COR-L47 (cell line): ENCODE data around the gene CAMKK1.

Experiments
- DNase-seq: peaks from one replicate; lab custom pipeline; 2025; lab: John Stamatoyannopoulos, UW

The CAMKK1 gene

DNA sequence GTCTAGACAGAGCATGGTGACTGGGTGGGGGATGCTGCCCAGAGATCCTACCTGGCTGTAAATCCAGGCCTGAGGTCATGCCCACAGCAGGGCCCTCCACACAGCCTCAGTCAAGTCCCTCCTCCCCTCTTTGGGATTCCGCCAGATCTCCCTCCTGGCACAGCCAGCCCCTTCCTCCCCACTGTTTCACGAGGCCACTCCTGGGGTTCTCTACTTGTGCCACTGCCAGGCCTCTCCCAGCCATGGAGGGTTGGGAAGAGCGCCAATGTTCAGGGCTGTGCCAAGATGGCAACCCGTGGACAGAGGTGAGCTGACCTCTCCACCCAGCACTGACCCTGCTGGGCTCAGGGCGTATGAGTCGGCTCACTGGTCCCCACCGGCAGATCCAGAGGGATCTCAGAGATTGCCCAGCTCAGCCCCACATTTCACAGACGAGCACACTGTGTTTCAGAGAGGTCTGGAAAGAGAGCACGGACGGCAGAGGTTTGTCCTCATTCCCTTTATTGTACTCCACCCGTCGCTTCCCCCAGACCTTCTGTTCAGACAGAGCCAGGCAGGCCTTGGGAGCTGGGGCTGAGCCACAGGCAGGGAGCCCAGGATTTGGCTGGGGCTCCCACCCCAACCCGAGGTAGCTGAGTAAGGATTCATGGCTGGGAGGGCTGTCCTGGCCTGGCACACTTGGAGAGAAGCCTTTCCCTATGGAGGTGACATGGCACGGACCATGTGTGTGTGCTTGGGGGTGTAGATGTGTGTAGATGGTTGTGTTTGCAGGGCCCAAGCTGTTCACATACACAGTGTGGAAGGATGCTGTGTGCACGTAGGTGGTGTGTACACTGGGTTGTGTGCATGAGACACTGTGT is 3.5 kb upstream of the CAMKK1 start:
- no peak for DNase-seq

DNA sequence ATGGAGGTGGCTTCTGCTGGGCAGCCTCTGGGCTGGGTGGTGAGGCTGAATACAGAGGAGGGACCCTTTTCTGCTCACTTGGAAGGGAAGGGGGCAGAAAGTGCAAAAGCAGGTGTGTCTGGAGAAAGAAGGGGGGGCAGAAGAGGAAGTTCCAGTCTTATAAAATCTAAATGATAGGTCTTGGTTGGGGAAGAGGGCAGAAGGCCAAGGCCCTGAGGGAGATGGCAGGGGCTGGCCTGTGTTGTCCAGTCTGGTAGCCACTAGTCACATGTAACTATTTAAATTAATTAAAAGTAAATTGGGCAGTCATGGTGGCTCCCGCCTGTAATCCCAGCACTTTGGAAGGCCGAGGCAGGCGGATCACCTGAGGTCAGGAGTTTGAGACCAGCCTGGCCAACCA is 2.5 kb upstream of the CAMKK1 start:
- no peak for DNase-seq

DNA sequence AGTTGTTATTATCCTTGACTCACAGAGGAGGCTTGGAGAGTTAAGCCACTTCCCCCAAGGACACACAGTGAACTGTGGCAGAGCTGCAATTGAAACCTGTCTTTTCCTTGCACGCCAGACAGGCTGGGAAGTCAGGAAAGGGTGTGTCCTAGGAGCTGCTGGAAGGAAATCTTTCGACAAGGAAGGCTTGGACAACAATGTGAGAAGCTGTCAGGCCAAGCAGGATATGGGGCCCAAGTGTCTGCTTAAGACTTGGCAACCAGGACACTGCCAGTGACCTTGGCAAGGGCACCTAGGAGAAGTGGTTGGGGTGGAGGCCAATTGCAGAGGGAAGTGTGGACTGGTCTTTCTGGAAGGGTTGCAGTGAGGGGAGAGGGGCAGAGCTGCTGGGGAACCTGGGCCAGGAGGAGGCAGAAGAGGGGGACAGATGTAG is 2.1 kb upstream of the CAMKK1 start:
- DNase-seq, result no peak

DNA sequence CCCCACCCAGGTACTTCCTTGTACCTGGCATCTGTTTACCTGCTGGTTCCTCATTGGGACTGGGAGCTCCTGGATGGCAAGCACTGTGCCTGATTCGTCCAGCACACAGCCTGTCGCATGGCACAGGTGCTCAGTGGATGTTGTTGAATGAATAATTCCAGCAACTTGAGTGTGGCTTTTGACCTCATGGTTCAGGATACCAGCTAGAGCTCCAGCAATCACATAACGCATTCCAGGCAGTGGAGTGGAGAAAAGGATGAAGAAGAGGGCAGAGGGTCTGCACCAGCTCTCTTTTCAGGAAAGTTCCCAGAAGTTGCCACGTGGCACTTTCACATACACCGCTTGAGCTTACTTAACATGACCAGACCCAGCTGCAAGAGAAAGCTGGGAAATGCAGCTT is 1.3 kb upstream of the CAMKK1 start:
- DNase-seq, result no peak

DNA sequence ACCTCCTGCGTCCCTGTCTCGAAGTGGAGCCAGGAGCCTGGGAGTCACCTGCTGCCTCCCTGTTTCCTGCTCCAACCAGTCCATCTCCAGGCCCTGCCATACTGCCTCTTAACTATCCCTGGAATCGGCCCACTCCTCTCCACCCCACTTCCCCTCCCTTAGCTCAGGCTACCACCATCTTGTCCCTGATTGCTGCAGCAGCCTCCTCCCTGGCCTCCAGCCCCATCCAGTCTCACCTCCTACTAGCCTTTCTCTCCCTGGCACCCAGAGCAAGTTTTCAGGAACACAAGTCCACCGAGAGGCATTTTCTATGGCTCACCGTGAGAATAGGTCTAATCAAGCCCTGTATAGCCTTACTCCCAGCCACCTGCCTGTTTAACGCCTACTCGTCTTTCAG is 865 bp upstream of the CAMKK1 start:
- no peak for DNase-seq

DNA sequence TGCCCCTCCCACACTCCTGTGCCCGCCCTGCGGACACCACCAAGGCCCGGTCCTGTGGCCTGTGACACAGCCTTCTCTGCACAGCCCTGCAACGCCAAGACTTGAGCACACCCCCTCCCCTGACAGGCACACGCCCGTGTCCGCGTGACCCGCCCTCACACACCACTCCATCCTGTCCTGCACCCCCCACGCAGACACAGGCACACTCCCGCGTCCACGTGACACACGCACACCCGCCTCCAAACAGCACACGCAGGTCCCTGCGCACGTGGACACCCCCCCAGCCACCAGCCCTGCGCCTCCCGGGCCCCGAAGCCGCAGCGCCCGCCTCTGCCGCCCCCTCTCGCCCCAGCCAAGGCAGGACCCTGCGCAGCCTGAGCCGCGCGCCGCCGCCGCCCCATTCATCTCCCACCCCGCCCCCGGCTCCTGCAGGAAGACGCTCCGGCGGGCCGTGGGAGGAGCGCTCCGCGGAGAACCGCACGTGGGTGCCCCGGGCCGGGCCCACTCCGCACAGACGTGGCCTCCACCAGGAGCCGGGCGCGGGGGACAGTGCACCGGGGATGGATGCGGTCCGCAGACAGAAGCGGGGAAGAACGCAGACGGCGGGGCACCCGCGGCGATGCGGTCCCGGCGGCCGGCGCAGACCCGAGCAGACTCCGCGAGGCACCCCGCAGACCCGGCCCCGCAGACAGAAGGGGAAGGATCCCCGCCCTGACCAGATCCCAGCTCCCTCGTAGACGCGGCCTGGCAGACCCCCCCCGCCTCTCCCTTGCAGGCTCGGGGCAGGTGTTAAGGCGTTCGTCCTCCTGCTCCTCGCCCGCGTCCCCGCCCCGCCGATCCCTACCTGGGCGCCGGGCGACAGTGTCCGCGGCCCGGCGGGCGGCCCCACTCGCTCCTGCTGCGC is 506 bp downstream of the CAMKK1 start:
- no peak for DNase-seq

DNA sequence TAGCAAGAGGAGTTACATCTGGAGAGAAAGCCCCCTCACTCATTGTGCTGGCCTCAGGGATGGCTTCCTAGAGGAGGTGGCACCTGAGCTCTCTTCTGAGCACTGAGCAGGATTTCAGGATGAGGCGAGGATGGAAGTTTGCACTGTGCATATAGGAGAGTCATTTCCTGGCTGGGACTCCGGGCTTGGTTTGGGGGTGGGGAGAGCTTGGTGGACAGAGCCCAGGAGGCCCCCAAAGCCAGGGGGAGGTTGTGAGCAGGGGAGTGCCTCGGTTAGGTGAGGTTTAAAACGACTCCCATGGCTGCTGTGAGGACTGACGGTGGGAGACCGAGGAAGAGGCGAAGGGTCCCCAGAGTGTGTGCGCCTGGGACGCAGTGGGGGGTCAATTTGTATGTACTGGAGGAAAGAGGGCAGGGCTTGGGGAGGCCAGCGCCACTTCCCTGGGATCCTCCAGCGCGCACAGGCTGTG is 1.2 kb downstream of the CAMKK1 start:
- no peak for DNase-seq

DNA sequence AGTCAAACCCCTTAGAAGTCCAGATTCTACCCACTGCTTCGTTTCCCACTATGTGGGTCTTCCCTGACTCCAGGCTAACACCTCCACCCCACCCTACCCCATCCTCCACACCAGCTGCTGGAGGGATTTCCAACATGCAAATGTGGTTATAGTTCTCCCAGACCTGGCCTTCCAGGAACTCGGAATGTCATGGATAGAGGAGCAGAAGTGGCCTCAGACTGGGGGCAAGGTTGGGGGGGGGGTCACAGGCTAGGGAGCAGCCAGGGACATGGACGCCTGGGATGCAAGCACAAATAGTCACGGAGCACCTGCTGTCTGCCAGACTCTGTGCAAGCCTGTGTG is 2.0 kb downstream of the CAMKK1 start:
- DNase-seq, result no peak

DNA sequence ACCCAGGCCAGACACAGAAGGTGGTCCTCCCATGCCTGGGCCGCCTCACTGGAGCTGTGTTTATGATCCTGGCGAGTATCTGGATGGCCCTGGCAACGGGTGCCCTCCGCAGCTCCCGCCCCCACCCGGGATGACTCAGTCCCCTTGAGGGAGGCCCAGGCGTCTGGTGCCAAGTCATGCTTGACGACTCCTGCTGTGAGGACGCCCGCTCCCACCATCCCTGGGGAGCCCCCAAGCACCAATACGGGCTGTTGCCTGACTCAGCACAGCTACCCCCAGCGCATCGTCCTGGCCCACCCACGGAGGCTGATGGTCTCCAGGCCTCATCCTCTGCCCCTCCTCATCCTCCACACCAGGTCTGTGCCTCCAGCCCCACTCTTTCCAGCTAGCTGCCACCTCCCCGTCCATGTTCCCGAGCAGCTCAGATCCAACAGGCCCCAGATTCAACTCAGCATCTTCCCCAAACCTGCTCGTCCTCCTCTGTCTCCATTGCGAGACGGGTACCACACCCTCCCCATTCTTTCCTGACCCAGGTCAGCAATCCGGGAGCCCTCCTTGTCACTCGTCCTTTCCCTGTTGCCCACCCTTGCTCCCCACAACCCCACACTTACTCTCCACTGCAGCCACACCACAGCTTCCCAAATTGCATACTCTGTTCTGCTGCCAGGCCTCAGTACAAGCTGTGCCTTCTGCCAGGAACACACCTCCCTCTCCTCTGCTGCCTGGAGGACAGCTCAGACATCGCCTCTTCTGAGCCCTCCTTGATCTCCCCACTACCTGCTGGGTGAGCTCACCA is 2.6 kb downstream of the CAMKK1 start:
- DNase-seq, result no peak

DNA sequence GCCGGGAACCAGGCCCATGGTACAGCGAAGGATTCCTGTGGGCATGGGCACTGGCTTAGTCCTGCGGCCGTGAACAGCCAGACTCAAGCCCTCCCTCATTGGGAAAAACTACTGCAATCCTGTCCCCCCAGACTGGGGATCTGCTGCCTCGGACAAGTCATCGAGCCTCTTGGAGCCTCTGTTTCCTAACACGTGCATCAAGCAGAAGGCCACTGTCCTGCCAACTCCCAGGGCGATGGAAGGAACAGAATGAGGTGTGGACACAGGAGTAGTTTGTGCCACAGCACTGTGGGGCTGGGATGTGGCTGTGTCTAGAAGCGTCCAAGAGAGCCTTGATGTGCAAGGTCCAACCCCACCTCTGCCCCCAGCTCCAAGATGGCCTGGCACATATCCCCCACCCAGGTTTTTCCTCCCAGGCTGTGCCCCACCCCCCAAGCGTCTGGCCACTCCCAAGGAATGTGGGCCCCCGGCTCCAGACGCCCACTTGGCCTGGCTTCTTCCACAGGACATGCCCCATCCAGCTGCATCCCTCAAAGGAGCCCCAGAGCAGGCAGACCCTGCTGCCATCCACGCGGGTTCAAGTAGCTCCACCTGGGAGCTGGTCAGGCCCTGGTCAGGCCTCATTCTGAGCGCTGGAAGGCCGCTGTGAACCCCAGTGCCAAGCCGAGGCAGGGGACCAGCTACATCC is 3.4 kb downstream of the CAMKK1 start:
- no peak for DNase-seq

DNA sequence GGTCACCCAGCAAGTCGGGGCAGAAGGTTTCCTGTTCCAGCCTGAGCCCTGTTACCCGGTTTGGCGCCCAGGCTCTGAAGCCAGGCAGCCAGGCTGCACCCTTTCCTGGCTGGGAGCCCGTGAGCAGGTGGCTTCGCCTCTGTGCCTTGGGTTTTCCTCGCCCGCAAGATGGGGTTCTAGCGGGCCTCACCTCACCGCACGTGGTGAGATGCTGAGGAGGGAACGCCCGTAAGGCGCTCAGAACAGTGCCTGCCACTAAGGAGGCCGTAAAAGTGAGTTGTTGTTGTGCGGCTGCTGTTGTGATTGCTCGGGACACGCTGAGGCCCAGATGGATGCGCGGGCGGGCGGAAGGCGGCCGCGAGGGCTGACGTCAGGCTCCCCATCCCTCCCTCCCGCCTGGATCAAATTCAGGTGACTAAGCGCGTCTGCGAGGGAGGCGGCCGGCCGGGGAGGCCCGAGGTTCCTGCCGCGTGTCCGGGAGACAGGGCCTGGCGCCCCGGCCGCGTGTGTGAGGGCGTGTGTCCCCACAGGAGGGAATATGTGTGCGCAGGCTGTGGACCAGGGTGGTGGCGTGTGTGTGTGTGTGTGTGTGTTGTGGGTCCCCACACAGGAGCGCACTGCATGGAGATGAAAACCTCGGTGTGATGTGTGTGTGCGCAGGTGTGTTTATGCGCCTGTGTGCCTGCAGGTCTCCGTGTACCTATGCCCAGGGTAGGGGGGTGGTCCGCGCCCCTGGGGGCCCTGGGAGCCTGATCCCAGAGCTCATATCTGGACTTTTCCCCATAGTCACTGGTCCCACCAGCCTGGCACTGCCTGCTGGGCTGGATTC is 4.3 kb downstream of the CAMKK1 start:
- no peak for DNase-seq

DNA sequence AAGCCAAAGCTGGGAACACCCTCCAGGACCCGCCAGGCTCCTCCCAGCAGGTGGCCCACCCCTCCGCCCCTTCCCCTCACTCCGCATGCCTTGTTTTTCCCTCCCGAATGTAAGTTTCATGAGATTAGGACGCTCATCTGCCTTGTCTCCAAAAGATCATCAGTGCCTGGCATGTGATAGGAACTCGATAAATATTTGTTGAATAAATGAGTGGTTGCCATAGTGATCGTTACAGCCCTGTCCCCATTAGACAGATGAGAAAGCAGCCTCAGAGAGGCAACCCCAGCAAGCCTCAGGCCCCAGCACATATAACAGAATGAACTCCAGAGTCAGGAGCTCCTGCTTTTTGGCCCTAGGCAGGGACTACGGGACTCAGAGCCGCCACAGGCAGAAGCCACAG is 5.0 kb downstream of the CAMKK1 start:
- no peak for DNase-seq

DNA sequence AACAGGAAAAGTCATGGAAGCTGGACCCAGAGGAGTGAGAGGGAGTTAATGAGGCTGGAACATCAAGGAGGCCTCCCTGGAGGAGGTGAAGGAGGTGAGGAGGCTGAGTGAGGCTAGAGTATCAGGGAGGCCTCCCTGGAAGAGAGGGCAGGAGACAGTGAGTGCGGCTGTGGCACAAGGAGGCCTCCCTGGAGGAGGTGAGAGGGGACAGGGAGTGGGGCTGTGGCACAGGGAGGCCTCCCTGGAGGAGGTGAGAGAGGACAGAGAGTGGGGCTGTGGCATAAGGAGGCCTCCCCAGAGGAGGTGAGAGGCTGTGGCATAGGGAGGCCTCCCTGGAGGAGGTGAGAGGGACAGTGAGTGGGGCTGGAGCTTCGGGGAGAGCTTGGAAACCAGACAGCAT is 5.5 kb downstream of the CAMKK1 start:
- no peak for DNase-seq

DNA sequence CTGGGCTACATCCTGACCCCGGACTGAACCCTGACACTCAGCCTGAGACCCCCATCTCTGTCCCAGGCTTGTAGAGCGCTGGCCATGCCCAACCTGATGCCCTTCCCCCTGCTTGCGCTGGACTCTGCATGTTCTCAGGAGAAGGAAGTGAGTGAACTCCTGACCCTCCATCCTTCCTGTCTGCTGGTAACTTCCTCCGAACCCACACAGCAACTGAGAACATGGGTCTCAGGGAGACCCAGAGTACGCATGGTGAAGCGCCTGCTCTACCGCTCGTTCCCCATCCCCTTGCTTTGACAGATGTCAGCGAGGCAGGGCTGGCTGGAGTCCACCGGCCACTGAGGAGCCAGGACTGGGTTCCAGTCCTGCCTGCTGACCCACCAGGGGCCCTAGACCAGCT is 6.1 kb downstream of the CAMKK1 start:
- no peak for DNase-seq

DNA sequence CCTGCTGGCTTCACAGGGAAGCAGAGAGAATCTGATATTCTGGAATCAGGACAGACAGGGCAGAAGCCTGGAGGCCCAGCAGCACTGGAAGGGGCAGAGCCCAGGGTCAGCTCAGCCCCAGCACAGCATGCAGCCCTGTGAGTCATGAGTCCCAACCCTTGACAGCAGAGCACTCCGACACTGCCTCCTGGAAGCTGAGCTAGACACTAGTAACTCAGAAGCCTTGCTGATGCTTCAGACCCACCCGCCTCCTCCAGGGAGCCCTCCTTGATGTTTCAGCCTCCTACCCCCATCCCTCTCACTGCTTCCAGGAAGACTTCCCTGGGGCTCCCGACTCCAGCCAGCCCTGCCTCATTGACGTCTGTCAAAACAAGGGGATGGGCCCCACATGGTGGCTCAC is 6.9 kb downstream of the CAMKK1 start:
- no peak for DNase-seq

DNA sequence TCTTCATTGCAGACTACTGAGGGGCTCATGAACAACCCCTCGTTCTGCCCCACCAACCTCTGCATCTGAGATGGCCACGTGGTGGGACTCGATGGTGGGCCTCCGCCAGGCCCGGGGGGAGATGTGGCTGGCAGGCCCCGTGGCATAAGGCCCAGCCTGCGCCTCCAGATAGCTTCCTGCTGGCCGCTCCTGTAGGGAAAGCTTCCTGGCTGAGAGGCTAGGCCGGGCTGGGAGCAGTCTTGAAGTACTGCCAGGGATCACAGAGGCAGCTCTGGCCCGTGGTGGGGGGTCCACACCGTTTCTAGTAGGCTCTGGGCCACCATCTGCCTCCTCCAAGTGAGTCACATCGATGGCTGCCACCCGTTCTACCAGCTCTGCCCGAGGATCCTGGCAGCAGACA is 7.6 kb downstream of the CAMKK1 start:
- DNase-seq, result no peak

DNA sequence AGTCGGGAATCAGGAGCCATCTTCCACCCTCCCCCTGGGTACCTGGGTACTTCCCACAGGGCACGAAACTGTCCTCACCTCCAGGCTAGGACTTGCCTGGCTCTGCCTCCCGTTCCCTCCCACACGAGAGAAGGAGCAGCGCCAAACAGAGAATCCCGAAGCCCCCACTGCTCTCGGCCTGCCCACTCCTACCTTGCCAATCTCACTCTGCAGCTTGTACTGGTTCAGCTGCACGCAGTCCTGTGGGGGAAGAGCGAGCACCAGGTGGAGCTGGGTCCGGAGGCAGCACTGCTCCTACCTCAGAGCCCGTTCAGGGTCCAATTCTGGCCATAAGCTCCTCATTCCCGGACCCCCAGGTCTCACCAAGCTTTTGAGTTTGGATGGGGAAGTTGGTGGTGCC is 8.7 kb downstream of the CAMKK1 start:
- DNase-seq, result no peak

DNA sequence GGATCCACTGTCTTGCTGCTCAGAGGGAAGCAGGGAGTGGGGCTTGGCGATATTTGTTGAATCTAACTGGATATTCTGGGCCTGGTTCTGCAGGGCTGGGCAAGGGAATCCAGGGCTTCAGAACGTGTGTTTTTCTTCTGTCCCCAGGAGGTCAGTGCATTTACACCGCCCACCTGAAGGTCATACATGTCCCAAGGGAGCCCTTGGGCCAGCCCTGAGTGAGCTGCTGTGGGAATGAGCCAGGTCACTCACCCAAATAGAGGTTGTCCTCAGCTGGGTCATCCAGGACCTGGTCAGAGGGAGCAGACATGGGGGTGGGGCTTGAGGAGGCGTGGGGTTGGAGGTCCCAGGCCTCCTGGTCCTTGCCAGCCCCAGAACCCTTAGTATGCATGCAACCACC is 10.6 kb downstream of the CAMKK1 start:
- no peak for DNase-seq

DNA sequence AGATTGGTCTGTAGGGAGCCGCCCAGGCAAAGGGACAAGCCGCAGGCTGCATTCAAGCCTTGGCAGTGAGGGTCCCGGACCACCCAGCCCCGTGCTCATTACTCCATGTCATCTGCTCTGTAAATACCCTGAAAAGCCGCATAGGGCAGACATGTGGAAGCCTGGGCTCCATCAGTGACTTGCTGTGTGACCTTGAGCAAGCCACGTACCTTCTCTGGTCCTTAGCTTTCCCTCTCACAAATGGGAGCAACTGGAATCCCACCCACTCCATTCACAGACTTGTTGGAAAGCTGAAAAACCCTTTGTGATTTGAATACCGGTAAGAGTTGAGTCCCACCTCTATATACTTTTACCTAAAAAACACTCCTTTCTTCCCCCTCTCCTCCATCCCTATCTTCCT is 11.9 kb downstream of the CAMKK1 start:
- no peak for DNase-seq

DNA sequence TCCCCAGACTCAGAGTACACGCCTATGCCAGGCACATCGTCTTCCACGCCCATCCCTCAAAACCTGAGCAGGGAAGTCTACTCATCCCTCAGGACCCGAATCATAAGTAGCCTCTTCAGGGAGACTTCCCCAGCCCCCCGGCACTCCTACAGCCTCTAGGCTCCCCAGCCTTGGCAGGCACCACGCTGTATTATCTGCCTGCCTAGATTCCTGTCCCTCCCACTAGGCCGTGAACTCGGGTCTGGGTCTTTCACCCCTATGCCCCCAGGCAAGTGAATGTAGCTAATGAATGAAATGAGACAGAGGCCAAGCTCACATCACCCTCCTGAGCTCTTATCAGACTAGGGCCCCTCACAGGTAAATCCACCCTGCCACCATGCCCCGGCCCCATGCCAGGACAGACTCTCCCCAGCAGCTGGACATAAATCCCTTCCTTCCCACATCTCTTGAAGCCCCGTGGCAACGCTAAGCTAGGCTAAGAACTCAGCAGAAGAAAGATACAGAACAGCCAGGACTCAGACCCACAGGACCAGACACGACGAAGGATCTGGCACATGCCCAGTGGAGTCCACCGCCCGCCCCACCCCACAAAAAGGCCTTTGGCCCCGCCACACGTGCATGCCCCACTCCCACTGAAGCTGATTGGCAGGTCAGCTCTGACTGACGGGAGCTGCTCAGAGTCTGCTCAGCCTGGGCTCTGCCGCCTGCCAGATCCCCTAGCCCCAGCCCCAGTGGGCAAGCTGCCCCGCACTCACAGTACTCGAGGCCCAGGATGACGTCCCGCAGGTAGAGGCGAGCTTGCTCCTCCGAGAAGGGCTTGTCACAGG is 13.0 kb downstream of the CAMKK1 start:
- no peak for DNase-seq
